HL-60 (cell line): ENCODE measurements around the gene NUTM2F.

Experiments
- DNase-seq, 2 experiments: peaks; one replicate each; pipeline ENCODE4 v3.0.0-alpha.2; 2010 to 2020; ENCODE audit warnings: low read depth in 1 of 2, low spot score in 1 of 2
- H3K27ac ChIP-seq: fragments of 250-450 bp; sonication (Bioruptor Pico); replicated peaks from 2 replicates; pipeline ENCODE4 v1.5.1; 2020; ENCODE audit warnings: mild to moderate bottlenecking, moderate library complexity
- H3K27me3 ChIP-seq: fragments of 250-450 bp; sonication (Bioruptor Pico); 2 replicates; pipeline ENCODE4 v1.5.1; 2021; ENCODE audit warnings: mild to moderate bottlenecking, moderate library complexity; ENCODE audit not compliant: insufficient read depth, poor library complexity, severe bottlenecking
- H3K4me3 ChIP-seq: replicated peaks from 2 replicates; pipeline ENCODE4 v1.5.1; 2011; ENCODE audit warnings: mild to moderate bottlenecking, control low read depth, low read length; ENCODE audit not compliant: insufficient read depth
- CTCF ChIP-seq: IDR thresholded peaks from one replicate; pipeline ENCODE4 v1.5.1; 2011; ENCODE audit warnings: low read length, control low read depth, inconsistent platforms; ENCODE audit not compliant: insufficient read depth
- GABPA ChIP-seq: IDR thresholded peaks from 2 replicates; pipeline ENCODE4 v1.6.1; 2012; ENCODE audit warnings: low read depth
- POLR2AphosphoS5 ChIP-seq: IDR thresholded peaks from 2 replicates; pipeline ENCODE4 v1.6.1; 2012; ENCODE audit warnings: low read depth
- SPI1 ChIP-seq: IDR thresholded peaks from 2 replicates; pipeline ENCODE4 v1.6.1; 2012; ENCODE audit warnings: low read depth, mild to moderate bottlenecking, borderline replicate concordance
- TF ChIP-seq, protein P1 (sequence below): IDR thresholded peaks from 2 replicates; pipeline ENCODE4 v1.6.1; 2012; ENCODE audit warnings: low read depth; ENCODE audit not compliant: insufficient replicate concordance

The NUTM2F gene

DNA sequence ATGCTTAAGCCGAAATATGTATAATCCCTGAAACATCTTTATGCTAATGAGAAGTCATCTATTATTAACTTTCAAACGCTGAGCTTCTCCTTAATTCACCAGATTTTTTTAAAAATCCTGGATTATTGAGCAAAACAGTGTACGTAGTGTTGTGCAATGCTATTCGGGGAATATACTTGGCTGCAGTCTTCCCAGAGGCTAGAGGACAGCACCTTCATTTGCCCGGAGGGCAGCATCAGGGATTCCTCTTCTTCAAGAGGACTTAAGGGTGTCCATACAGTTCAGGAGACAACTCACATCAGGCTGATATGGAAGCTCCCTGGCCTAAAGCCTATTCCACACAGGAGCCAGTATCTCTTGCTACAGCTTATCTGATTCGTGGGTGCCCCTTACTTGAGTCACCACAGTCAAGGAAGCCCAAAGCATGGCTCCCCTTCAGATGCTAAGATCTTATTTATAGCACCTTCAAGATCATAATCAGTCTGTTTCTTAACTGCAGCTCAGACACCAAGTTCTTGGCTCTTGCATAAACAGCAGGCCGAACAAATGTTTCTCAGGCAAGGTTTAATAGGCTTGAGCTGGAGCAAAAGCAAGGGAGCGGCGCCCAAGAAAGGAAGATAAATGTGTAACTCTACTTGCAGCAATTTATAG lies 29.4 kb downstream of the NUTM2F start:
- DNase-seq: no peak
- Histone ChIP-seq H3K4me3 (no peak overlapping the region), H3K27me3 (no peaks in the 10 kb centered on the region), H3K27ac (no peak overlapping the region)
- TF ChIP-seq CTCF: no peak
- TF ChIP-seq, protein P1, sequence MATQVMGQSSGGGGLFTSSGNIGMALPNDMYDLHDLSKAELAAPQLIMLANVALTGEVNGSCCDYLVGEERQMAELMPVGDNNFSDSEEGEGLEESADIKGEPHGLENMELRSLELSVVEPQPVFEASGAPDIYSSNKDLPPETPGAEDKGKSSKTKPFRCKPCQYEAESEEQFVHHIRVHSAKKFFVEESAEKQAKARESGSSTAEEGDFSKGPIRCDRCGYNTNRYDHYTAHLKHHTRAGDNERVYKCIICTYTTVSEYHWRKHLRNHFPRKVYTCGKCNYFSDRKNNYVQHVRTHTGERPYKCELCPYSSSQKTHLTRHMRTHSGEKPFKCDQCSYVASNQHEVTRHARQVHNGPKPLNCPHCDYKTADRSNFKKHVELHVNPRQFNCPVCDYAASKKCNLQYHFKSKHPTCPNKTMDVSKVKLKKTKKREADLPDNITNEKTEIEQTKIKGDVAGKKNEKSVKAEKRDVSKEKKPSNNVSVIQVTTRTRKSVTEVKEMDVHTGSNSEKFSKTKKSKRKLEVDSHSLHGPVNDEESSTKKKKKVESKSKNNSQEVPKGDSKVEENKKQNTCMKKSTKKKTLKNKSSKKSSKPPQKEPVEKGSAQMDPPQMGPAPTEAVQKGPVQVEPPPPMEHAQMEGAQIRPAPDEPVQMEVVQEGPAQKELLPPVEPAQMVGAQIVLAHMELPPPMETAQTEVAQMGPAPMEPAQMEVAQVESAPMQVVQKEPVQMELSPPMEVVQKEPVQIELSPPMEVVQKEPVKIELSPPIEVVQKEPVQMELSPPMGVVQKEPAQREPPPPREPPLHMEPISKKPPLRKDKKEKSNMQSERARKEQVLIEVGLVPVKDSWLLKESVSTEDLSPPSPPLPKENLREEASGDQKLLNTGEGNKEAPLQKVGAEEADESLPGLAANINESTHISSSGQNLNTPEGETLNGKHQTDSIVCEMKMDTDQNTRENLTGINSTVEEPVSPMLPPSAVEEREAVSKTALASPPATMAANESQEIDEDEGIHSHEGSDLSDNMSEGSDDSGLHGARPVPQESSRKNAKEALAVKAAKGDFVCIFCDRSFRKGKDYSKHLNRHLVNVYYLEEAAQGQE: no peak
- no peak for TF ChIP-seq GABPA
- TF ChIP-seq POLR2AphosphoS5: no peak
- TF ChIP-seq SPI1: no peak

DNA sequence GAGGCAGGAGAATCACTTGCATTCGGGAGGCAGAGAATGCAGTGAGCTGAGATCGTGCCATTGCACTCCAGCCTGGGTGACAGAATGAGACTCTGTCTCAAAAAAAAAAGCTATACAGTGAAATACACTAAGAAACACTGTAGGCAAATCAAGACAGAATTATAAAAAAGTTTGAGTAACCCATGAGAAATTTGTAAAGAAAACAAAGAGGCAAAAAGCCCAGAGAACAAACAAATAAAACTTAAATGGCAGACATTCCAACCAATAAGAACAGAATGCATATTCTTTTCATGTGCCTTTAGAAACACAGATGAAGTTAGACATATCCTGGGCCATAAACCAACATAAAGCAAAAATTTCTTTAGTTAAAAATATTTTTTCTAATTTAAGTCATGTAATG lies 38.8 kb downstream of the NUTM2F start:
- Histone ChIP-seq H3K4me3 (no peak overlapping the region), H3K27ac (no peak overlapping the region), H3K27me3 (no peaks in the 10 kb centered on the region)
- no peak for DNase-seq
- TF ChIP-seq, protein P1: no peak

DNA sequence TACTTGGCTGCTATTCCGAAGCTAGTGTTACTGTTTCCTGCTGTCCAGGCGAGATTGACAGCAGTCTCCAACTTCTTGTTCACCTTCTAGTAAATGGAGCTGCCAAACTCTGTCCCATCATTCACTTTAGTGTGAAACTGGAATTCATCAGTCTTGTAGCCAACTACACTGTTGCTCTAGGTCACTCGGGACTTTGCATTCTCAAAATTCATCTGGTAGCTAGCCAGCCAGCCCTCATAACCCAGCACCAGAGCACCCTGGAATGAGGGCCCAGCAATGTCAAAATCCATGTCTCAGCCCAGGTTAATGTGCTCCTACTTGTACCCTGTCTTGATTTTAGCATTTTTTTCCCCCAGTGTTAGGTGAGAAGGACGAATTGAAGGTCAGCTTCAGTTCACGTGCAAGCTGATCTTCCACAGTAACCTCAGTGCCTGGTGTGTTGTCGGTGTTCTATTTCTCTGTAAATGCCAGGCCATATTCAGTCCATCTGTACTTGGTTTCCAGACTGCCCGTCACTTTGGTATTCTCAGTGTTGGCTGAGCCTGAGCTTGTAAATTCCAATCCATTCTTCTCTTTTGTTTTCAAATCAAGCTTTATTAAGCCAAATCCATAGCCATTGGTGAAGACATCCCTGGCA lies 40.4 kb downstream of the NUTM2F start:
- Histone ChIP-seq H3K4me3 (no peak overlapping the region), H3K27ac (no peak overlapping the region), H3K27me3 (no peaks in the 10 kb centered on the region)
- TF ChIP-seq, protein P1: no peak
- TF ChIP-seq CTCF (no peak), SPI1 (no peak), POLR2AphosphoS5 (no peak), GABPA (no peak)
- no peak for DNase-seq
